Lung (tissue), 12 donors: ENCODE measurements around the gene SPSB4. TPM values are rescaled to one million over a fixed set of nuclear protein-coding genes. Genes with fewer than 3 reads are reported as not detected.

ENCODE experiments used
- ATAC-seq: fragments of 200-7000 bp; cut with Tn5 transposase; one replicate; pipeline ENCODE4 v1.9.1; 2020; ENCODE audit warnings: moderate number of reproducible peaks; ENCODE audit not compliant: insufficient read depth, low FRiP score
- DNase-seq, 3 donors: peaks; one replicate each; pipeline ENCODE4 v3.0.0-alpha.2; 2013 to 2017
- H3K27ac ChIP-seq, 2 donors: one replicate each; pipeline ENCODE4 v1.5.1; 2013; ENCODE audit warnings: mild to moderate bottlenecking in 2 of 2, moderate library complexity in 2 of 2, control low read depth in 1 of 2, inconsistent platforms in 1 of 2, low read depth in 1 of 2, low read length in 1 of 2
- H3K27me3 ChIP-seq, 3 donors: one replicate each; pipeline ENCODE4 v1.5.1; 2013; ENCODE audit warnings: low read length in 2 of 3; ENCODE audit not compliant: control insufficient read depth in 3 of 3, insufficient read depth in 3 of 3
- H3K36me3 ChIP-seq, 4 donors: one replicate each; pipeline ENCODE4 v1.5.1; 2013; ENCODE audit warnings: low read length in 4 of 4, mild to moderate bottlenecking in 1 of 4, moderate library complexity in 1 of 4; ENCODE audit not compliant: control insufficient read depth in 4 of 4, insufficient read depth in 4 of 4
- H3K4me1 ChIP-seq, 5 donors: one replicate each; pipeline ENCODE4 v1.5.1; 2013; ENCODE audit warnings: low read length in 5 of 5, mild to moderate bottlenecking in 2 of 5, moderate library complexity in 1 of 5; ENCODE audit not compliant: control insufficient read depth in 5 of 5, insufficient read depth in 5 of 5
- H3K4me3 ChIP-seq: one replicate; pipeline ENCODE4 v1.5.1; 2013; ENCODE audit warnings: mild to moderate bottlenecking, control low read depth, moderate library complexity
- H3K9ac ChIP-seq, 2 donors: one replicate each; pipeline ENCODE4 v1.5.1; 2013; ENCODE audit warnings: low read length in 2 of 2, control low read depth in 1 of 2; ENCODE audit not compliant: insufficient read depth in 1 of 2
- H3K9me3 ChIP-seq, 4 donors: one replicate each; pipeline ENCODE4 v1.5.1; 2013; ENCODE audit warnings: low read length in 3 of 4, mild to moderate bottlenecking in 1 of 4, moderate library complexity in 1 of 4; ENCODE audit not compliant: control insufficient read depth in 4 of 4, insufficient read depth in 3 of 4
- WGBS, 2 donors: extraction: QIAGEN DNeasy Blood & Tissue Kit; methylation state at CpG; one replicate each; pipeline ENCODE4 v1.1.7; 2013; 5-methylcytosine and 5-hydroxymethylcytosine counted together
- polyA plus RNA-seq, 2 donors: library from polyadenylated mRNA; stranded (reverse); fragments of 200-250 nt; gene quantifications; one replicate each; pipeline ENCODE4 v1.2.1, GENCODE V29; 2013
- total RNA-seq, 2 donors: library from RNA; depleted of rRNA in 1 of 2; stranded (reverse); fragments of >200 nt in 1 of 2; gene quantifications; one replicate each; pipeline ENCODE4 v1.2.1, GENCODE V29; 2014 to 2021
- TF ChIP-seq, protein P1 (sequence below): IDR thresholded peaks from 2 replicates; pipeline ENCODE4 v1.5.1; 2012; ENCODE audit warnings: mild to moderate bottlenecking; ENCODE audit errors: control extremely low read depth, extremely low read depth
- donor health status: control.
- donor health status: control.
- donor health status: Bipolar disorder and iron deficiency.
- donor health status: healthy.
- donor health status: DM: yes; HTN: yes; CAD: no.

The SPSB4 gene
- total and polyA plus RNA-seq, 4 donors, result 0.25 to 4.4 (median 1.5) TPM

DNA sequence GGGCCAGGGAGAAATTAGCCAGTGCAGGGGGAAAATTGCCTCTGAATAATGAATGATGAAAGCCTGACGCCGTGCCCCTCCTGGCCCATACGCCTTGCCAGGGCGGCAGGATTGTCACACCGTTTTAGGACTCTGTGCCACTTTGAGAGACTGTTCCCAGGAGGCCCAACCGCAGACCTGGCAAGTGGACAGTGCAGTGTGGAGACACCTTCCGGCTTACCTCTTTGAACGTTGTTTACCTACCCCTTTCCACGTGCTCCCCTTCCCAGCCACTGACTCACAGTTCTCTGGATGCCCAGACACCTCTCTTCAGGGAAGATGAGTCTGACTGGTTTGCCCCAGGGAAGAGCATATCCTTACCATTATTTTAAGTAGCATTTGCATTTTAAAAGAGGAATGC lies 96.5 kb downstream of the SPSB4 start:
- no peak for DNase-seq

DNA sequence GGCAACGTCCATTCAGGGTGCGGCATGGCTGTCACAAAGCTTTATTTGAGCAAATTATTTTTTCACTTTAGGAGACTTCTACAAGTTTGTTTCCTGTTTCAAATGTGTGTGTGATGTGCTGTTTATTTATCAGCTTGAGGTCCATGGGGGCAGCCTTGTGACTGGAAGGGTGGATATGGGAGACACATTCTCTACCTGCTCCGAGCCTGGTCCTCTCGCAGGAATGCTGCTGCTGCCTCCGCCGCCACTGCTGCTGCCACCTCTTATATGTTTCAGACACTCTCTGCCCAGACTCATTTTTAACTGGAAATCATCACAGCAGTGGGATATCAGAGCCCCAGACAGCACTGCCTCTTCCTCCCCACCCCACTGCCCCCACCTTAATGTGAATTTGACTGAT lies 97.0 kb downstream of the SPSB4 start:
- ATAC-seq (no peak), DNase-seq (no peak)
- TF ChIP-seq, protein P1, sequence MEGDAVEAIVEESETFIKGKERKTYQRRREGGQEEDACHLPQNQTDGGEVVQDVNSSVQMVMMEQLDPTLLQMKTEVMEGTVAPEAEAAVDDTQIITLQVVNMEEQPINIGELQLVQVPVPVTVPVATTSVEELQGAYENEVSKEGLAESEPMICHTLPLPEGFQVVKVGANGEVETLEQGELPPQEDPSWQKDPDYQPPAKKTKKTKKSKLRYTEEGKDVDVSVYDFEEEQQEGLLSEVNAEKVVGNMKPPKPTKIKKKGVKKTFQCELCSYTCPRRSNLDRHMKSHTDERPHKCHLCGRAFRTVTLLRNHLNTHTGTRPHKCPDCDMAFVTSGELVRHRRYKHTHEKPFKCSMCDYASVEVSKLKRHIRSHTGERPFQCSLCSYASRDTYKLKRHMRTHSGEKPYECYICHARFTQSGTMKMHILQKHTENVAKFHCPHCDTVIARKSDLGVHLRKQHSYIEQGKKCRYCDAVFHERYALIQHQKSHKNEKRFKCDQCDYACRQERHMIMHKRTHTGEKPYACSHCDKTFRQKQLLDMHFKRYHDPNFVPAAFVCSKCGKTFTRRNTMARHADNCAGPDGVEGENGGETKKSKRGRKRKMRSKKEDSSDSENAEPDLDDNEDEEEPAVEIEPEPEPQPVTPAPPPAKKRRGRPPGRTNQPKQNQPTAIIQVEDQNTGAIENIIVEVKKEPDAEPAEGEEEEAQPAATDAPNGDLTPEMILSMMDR, result no peak
- 89 to 94% methylated on average over 6 of the region's 6 CpGs for WGBS, 2 donors
- H3K9me3 ChIP-seq, result peaks cover 0 to under 1% (median 0%) of the 10 kb centered on the region in 4 donors
- no peak overlapping the region for H3K27ac ChIP-seq
- H3K4me1 ChIP-seq, result no peaks in the 10 kb centered on the region
- H3K4me3 ChIP-seq, result no peak overlapping the region
- H3K27me3 ChIP-seq, result no peaks in the 10 kb centered on the region
- no peaks in the 10 kb centered on the region for H3K36me3 ChIP-seq
- no peak overlapping the region for H3K9ac ChIP-seq

More for the DNA sequence above, 96.5 kb downstream of the SPSB4 start:
- ATAC-seq, result no peak
- Histone ChIP-seq H3K27me3 (no peaks in the 10 kb centered on the region), H3K4me1 (no peaks in the 10 kb centered on the region), H3K4me3 (no peak overlapping the region), H3K9me3 (peaks cover 0 to 3% (median 0%) of the 10 kb centered on the region in 4 donors), H3K27ac (no peak overlapping the region), H3K36me3 (no peaks in the 10 kb centered on the region), H3K9ac (no peak overlapping the region)
- WGBS, 2 donors, result 75 to 87% methylated on average over 9 of the region's 9 CpGs
- TF ChIP-seq, protein P1, result no peak

DNA sequence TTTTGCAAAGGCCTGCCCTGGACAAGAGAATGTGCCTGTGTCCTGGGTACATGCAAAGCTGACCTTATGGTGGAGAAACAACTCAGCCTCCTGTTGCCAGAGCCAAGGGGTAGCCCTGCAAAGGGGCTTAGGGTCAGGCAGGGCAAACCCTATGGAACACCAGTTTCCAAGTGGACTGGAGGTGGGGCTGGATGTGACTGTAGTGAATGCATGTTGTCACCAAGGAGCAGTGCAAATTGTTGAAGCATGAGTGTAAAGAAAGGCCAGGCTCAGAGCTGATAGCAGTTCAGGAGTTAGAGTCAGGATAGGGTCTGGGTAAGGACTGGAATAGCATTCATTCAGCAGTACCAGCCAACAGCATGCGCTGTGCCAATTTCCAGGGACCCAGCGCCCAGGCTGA lies 97.6 kb downstream of the SPSB4 start:
- DNase-seq, result no peak
- Histone ChIP-seq H3K9ac (no peak overlapping the region), H3K27me3 (no peaks in the 10 kb centered on the region), H3K27ac (no peak overlapping the region), H3K36me3 (no peaks in the 10 kb centered on the region), H3K4me3 (no peak overlapping the region), H3K4me1 (no peaks in the 10 kb centered on the region), H3K9me3 (no peaks in the 10 kb centered on the region)
- no peak for ATAC-seq
- TF ChIP-seq, protein P1, result no peak
- WGBS, 2 donors, result 95 to 96% methylated on average over 2 of the region's 2 CpGs

DNA sequence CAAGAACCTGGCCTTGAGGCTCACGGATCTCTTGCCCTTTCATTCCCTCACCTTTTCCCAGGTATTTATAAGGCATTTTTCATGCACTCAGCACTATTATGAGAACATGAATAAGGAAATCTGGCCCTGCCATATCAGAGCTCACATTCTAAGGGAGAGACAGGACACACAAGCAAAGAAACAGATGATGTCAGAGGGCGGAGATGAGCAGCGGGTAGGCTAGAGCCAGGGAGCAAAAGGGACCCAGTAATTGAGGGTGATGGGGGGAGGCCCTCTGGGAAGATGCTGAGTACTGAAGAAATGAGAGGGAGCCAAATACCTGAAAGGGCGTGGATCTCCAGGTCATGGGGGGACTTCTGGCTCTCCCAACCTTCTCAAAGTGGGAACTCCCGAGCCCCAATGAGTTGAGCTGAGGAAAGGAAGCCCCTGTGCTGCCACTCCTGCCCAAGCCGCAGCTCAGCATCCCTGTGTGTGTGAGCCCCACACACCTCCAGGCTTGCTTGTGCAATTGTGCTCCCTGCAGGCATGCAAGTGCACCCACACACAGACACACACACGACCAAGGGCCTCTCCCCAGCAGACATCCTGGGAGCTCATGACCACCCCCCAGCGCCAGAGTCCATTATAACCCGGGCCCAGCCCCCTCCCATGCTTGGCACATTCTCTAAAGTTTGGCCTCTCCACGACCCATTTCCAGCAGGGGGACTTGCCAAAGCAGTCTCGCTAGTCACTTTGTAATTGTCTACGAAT lies 99.1 kb downstream of the SPSB4 start:
- ATAC-seq (no peak), DNase-seq (no peak)
- Histone ChIP-seq H3K4me3 (no peak overlapping the region), H3K4me1 (no peaks in the 10 kb centered on the region), H3K9ac (no peak overlapping the region), H3K27me3 (no peaks in the 10 kb centered on the region), H3K36me3 (no peaks in the 10 kb centered on the region), H3K27ac (no peak overlapping the region), H3K9me3 (no peaks in the 10 kb centered on the region)
- 83 to 86% methylated on average over 12 of the region's 12 CpGs for WGBS, 2 donors
- TF ChIP-seq, protein P1, result no peak
